OCI-LY1 (cell line): Measurements from ENCODE around the gene HIPK4.

Experiments
- H2AFZ ChIP-seq: fragments of 200-600 bp; sonication (generic), shearing (Covaris generic); 2 replicates; pipeline ENCODE4 v1.6.0; 2014; ENCODE audit warnings: antibody characterized with exemption, mild to moderate bottlenecking, low read length
- H3F3A ChIP-seq: fragments of 200-600 bp; sonication (generic), shearing (Covaris generic); 2 replicates; pipeline ENCODE4 v1.6.0; 2014; ENCODE audit warnings: mild to moderate bottlenecking, antibody characterized with exemption, low read length, moderate library complexity; ENCODE audit not compliant: insufficient read depth
- H3K27ac ChIP-seq: fragments of 200-600 bp; sonication (generic); 2 replicates; pipeline ENCODE4 v1.5.1; 2014; ENCODE audit warnings: low read length, mixed run types, mild to moderate bottlenecking, low read depth; ENCODE audit not compliant: poor library complexity, severe bottlenecking
- H3K27me3 ChIP-seq: fragments of 200-600 bp; sonication (generic); 2 replicates; pipeline ENCODE4 v1.6.0; 2014; ENCODE audit warnings: antibody characterized with exemption, mild to moderate bottlenecking, low read length, moderate library complexity; ENCODE audit not compliant: insufficient read depth
- H3K36me3 ChIP-seq: fragments of 200-600 bp; sonication (generic); 2 replicates; pipeline ENCODE4 v1.6.1; 2014; ENCODE audit warnings: mild to moderate bottlenecking, antibody characterized with exemption, low read length, moderate library complexity, mixed read lengths; ENCODE audit not compliant: insufficient read depth
- H3K4me1 ChIP-seq: fragments of 200-600 bp; sonication (generic); 2 replicates; pipeline ENCODE4 v1.5.1; 2014; ENCODE audit warnings: mild to moderate bottlenecking, low read length, moderate library complexity; ENCODE audit not compliant: insufficient read depth, severe bottlenecking
- H3K4me2 ChIP-seq: fragments of 200-600 bp; sonication (generic), shearing (Covaris generic); 2 replicates; pipeline ENCODE4 v1.6.1; 2014; ENCODE audit warnings: low read length
- H3K4me3 ChIP-seq: fragments of 200-600 bp; sonication (generic); 2 replicates; pipeline ENCODE4 v1.5.1; 2014; ENCODE audit warnings: low read length, low read depth, mild to moderate bottlenecking, mixed read lengths; ENCODE audit not compliant: poor library complexity, severe bottlenecking
- H3K79me2 ChIP-seq: fragments of 200-600 bp; shearing (Covaris generic); 2 replicates; pipeline ENCODE4 v1.6.1; 2016; ENCODE audit warnings: mixed run types, low read length, mixed read lengths; ENCODE audit not compliant: insufficient read depth
- H3K9ac ChIP-seq: fragments of 200-600 bp; sonication (generic), shearing (Covaris generic); 2 replicates; pipeline ENCODE4 v1.6.1; 2014; ENCODE audit warnings: mild to moderate bottlenecking, low read length, mixed read lengths
- H3K9me2 ChIP-seq: fragments of 200-600 bp; sonication (generic), shearing (Covaris generic); 2 replicates; pipeline ENCODE4 v1.6.1; 2014; ENCODE audit warnings: low read depth, mild to moderate bottlenecking, low read length, mixed read lengths
- H3K9me3 ChIP-seq: fragments of 200-600 bp; shearing (Covaris generic); 2 replicates; pipeline ENCODE4 v1.6.1; 2014; ENCODE audit warnings: low read length, mixed read lengths
- H4K20me1 ChIP-seq: fragments of 200-600 bp; sonication (generic), shearing (Covaris generic); 2 replicates; pipeline ENCODE4 v1.6.0; 2016; ENCODE audit warnings: mild to moderate bottlenecking, low read length; ENCODE audit not compliant: insufficient read depth
- CTCF ChIP-seq: fragments of 200-600 bp; sonication (generic), shearing (Covaris generic); IDR thresholded peaks from 2 replicates; pipeline ENCODE4 v1.5.1; 2017; ENCODE audit warnings: mild to moderate bottlenecking, antibody characterized with exemption, low read length, moderate library complexity, mixed read lengths
- EZH2 ChIP-seq: fragments of 200-600 bp; sonication (generic), shearing (Covaris generic); IDR thresholded peaks from 2 replicates; pipeline ENCODE4 v1.8.0; 2017; ENCODE audit warnings: borderline replicate concordance, mixed run types, mild to moderate bottlenecking, antibody characterized with exemption, low read length, moderate library complexity, mixed read lengths

HIPK4 gene

GRCh38 chr19:40344422-40344821, 45.6 kb downstream of the HIPK4 start:
- H3K79me2 ChIP-seq = peaks cover 14% of the 10 kb centered on the region
- H3K4me2 ChIP-seq = no peak overlapping the region
- no peaks in the 10 kb centered on the region for H3K9me3 ChIP-seq
- H3K27me3 ChIP-seq = no peaks in the 10 kb centered on the region
- no peak overlapping the region for H3K27ac ChIP-seq
- no peaks in the 10 kb centered on the region for H3F3A ChIP-seq
- H3K36me3 ChIP-seq = peaks cover 10% of the 10 kb centered on the region; the same call in 1 of the 2 replicates
- H3K9ac ChIP-seq = no peak overlapping the region
- H3K9me2 ChIP-seq = no peaks in the 10 kb centered on the region
- no peaks in the 10 kb centered on the region for H4K20me1 ChIP-seq
- H3K4me3 ChIP-seq = no peak overlapping the region
- no peak overlapping the region for H2AFZ ChIP-seq
- H3K4me1 ChIP-seq = peaks cover 18% of the 10 kb centered on the region
- TF ChIP-seq CTCF (no peak), EZH2 (no peak)

- Histone ChIP-seq H3K4me2 (no peak overlapping the region), H3F3A (no peaks in the 10 kb centered on the region)
Measured at GRCh38 chr19:40342644-40343311, 47.2 kb downstream of the HIPK4 start.

GRCh38 chr19:40341601-40342482, 48.1 kb downstream of the HIPK4 start:
- Histone ChIP-seq H4K20me1 (no peaks in the 10 kb centered on the region), H2AFZ (no peak overlapping the region), H3F3A (no peaks in the 10 kb centered on the region), H3K9ac (no peak overlapping the region), H3K36me3 (peaks cover 22% of the 10 kb centered on the region), H3K79me2 (peaks cover 12% of the 10 kb centered on the region; the same call in 1 of the 2 replicates), H3K4me2 (no peak overlapping the region), H3K9me3 (no peaks in the 10 kb centered on the region), H3K27me3 (no peaks in the 10 kb centered on the region), H3K27ac (no peak overlapping the region), H3K4me3 (no peak overlapping the region), H3K9me2 (no peaks in the 10 kb centered on the region), H3K4me1 (peaks cover 2% of the 10 kb centered on the region)
- TF ChIP-seq EZH2 (no peak), CTCF (no peak)

More at GRCh38 chr19:40342644-40343311, 47.2 kb downstream of the HIPK4 start:
- Histone ChIP-seq H3K79me2 (peaks cover 20% of the 10 kb centered on the region), H3K9me2 (no peaks in the 10 kb centered on the region), H3K27ac (no peak overlapping the region), H3K36me3 (peaks cover 21% of the 10 kb centered on the region), H3K9ac (no peak overlapping the region), H3K27me3 (no peaks in the 10 kb centered on the region), H2AFZ (no peak overlapping the region), H3K9me3 (no peaks in the 10 kb centered on the region), H3K4me3 (no peak overlapping the region), H3K4me1 (peaks cover 11% of the 10 kb centered on the region), H4K20me1 (no peaks in the 10 kb centered on the region)
- TF ChIP-seq CTCF (no peak), EZH2 (no peak)
